GM12892 (cell line): ENCODE data around the gene ANTXR1.

Source experiments
- POLR2A ChIP-seq: IDR thresholded peaks from 2 replicates; pipeline ENCODE4 v1.6.1; 2011; ENCODE audit warnings: low read depth, low read length, control low read depth
- POLR2AphosphoS5 ChIP-seq: IDR thresholded peaks from 2 replicates; pipeline ENCODE4 v1.6.1; 2011; ENCODE audit warnings: low read depth, low read length, control low read depth
- TAF1 ChIP-seq: IDR thresholded peaks from 2 replicates; pipeline ENCODE4 v1.6.1; 2011; ENCODE audit warnings: low read depth, mild to moderate bottlenecking, control low read depth, low read length, borderline replicate concordance

DNA sequence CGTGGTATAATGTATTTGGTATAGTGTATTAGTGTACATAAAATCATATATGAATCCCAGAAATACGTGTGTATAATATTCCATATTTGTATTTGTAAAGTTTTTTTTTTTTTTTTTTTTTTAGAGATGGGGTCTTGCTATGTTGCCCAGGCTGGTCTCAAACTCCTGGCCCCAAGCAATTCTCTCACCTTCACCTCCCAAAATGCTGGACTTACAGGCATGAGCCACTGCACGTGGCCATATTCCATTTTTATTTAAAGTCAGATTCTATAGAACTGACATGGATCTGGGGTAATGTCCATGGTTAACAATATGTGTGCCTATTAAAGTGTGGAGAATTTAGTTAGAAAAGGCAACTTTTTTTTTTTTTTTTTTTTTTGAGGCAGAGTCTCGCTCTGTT lies 71.5 kb downstream of the ANTXR1 start:
- TF ChIP-seq POLR2AphosphoS5 (no peak), POLR2A (no peak), TAF1 (no peak)
